Peyer's patch (tissue), 4 donors: ENCODE data around the gene SLC44A5. TPM values are rescaled to one million over a fixed set of nuclear protein-coding genes. Genes with fewer than 3 reads are reported as not detected.

Experiments used
- DNase-seq, 3 donors: peaks; one replicate each; pipeline ENCODE4 v3.0.0-alpha.2; 2017 to 2019
- H3K27ac ChIP-seq, 4 donors: fragments of 200-600 bp; sonication (generic); one replicate each; pipeline ENCODE4 v1.5.1; 2016 to 2019
- H3K27me3 ChIP-seq, 2 donors: fragments of 200-600 bp; sonication (generic); one replicate each; pipeline ENCODE4 v1.5.1; 2019
- H3K36me3 ChIP-seq, 3 donors: fragments of 200-600 bp; sonication (generic); one replicate each; pipeline ENCODE4 v1.5.1; 2016 to 2019
- H3K4me1 ChIP-seq, 4 donors: fragments of 200-600 bp; sonication (generic); one replicate each; pipeline ENCODE4 v1.5.1; 2016 to 2019
- H3K4me3 ChIP-seq, 4 donors: fragments of 200-600 bp; sonication (generic); 1 replicate in 3 of 4; 2 replicates in 1 of 4; pipeline ENCODE4 v1.5.1; 2016 to 2019; ENCODE audit warnings: mild to moderate bottlenecking in 1 of 4
- H3K9me3 ChIP-seq, 4 donors: fragments of 200-600 bp; sonication (generic); one replicate each; pipeline ENCODE4 v1.5.1; 2016 to 2019; ENCODE audit warnings: mild to moderate bottlenecking in 1 of 4
- POLR2A ChIP-seq, 2 donors: fragments of 450-650 bp; IDR thresholded peaks; one replicate each; pipeline ENCODE4 v1.5.1; 2017; ENCODE audit warnings: antibody characterized with exemption in 2 of 2, mild to moderate bottlenecking in 2 of 2, moderate library complexity in 2 of 2
- total RNA-seq, 4 donors: library from RNA; depleted of rRNA; stranded (reverse); fragments of >200 nt; gene quantifications; one replicate each; pipeline ENCODE4 v1.1.0, GENCODE V29; 2016
- TF ChIP-seq, protein P1 (sequence below), 6 experiments: fragments of 450-650 bp in 4 of 6; fragments of 200-600 bp in 2 of 6; sonication (generic) in 1 of 6; IDR thresholded peaks; one replicate each; pipeline ENCODE4 v1.5.1; 2017 to 2019; ENCODE audit warnings: antibody characterized with exemption in 6 of 6, mild to moderate bottlenecking in 3 of 6, moderate library complexity in 1 of 6

SLC44A5 gene
- total RNA-seq, 4 donors from 2014 or later, result 0.70 to 0.80 TPM; not detected in 2

DNA sequence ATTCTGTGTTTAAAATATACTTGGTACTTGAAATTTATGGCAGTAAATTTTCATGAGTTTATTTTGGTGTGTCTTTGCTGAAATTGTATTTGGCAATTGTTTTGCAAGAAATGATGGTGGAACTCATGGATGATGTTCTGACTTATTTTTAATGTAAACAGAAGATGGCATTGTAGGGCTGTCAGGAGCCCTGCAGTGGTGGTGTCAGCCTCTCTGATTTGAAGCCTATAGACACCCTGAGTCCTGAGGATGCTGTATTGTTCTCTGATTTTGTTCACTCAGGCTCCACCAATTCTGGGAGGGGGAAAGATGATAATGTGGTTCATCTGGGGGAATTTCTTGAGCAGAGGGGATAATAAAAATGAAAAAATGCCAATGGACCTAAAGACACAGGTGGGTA is 396.9 kb downstream of the SLC44A5 start:
- Histone ChIP-seq H3K9me3 (no peaks in the 10 kb centered on the region), H3K4me3 (no peak overlapping the region), H3K4me1 (no peaks in the 10 kb centered on the region), H3K27me3 (no peaks in the 10 kb centered on the region), H3K27ac (no peak overlapping the region), H3K36me3 (no peaks in the 10 kb centered on the region)
- TF ChIP-seq POLR2A (IDR thresholded peaks at IDR 0.05), result no peak
- TF ChIP-seq, protein P1, sequence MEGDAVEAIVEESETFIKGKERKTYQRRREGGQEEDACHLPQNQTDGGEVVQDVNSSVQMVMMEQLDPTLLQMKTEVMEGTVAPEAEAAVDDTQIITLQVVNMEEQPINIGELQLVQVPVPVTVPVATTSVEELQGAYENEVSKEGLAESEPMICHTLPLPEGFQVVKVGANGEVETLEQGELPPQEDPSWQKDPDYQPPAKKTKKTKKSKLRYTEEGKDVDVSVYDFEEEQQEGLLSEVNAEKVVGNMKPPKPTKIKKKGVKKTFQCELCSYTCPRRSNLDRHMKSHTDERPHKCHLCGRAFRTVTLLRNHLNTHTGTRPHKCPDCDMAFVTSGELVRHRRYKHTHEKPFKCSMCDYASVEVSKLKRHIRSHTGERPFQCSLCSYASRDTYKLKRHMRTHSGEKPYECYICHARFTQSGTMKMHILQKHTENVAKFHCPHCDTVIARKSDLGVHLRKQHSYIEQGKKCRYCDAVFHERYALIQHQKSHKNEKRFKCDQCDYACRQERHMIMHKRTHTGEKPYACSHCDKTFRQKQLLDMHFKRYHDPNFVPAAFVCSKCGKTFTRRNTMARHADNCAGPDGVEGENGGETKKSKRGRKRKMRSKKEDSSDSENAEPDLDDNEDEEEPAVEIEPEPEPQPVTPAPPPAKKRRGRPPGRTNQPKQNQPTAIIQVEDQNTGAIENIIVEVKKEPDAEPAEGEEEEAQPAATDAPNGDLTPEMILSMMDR (IDR thresholded peaks at IDR 0.05), result no peak
- DNase-seq, result no peak

DNA sequence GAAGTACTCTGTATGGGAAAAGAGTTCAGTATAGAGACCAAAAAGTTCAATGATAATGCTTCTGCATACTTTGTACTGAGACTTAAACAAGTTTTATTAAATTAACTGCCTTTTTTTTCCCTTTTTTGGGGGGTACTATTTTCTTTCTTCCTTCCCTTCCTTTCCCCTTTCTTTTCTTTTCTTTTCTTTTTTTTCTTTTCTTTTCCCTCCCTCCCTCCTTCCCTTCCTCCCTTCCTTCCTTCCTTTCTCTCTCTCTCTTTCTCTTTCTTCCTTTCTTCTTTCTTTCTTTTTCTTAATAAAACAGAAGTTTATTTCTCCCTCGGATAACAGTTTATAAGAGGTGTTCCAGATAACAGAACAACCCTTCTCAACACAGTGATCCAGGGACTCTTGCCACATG is 399.3 kb downstream of the SLC44A5 start:
- Histone ChIP-seq H3K36me3 (no peaks in the 10 kb centered on the region), H3K4me1 (no peaks in the 10 kb centered on the region), H3K4me3 (no peak overlapping the region), H3K27ac (no peak overlapping the region), H3K27me3 (no peaks in the 10 kb centered on the region), H3K9me3 (no peaks in the 10 kb centered on the region)
- DNase-seq, result no peak
- no peak for TF ChIP-seq POLR2A (IDR thresholded peaks at IDR 0.05)
- TF ChIP-seq, protein P1 (IDR thresholded peaks at IDR 0.05), result no peak

DNA sequence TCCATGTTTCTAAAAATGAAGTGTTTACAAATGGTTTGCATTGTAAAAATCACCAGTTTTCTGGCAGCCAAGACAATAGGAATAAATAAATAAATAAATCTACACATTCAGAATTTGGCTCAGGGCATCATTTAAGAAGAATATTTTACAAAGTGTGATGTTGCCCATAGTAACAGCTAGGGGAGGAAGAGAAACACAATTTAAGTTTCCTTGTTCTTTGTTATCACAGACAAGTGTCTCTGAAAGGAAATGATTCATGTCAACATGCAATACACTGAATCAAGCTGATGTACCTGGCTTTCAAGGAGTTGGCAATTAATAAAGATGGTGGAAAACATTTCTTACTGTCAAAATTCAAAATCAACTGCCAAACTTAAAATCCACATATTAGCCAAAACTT is 402.1 kb downstream of the SLC44A5 start:
- no peak for TF ChIP-seq POLR2A (IDR thresholded peaks at IDR 0.05)
- TF ChIP-seq, protein P1 (IDR thresholded peaks at IDR 0.05), result no peak
- no peaks in the 10 kb centered on the region for H3K36me3 ChIP-seq
- H3K27me3 ChIP-seq, result no peaks in the 10 kb centered on the region
- no peak overlapping the region for H3K4me3 ChIP-seq
- no peak overlapping the region for H3K27ac ChIP-seq
- no peak for DNase-seq
- H3K9me3 ChIP-seq, result no peaks in the 10 kb centered on the region
- no peaks in the 10 kb centered on the region for H3K4me1 ChIP-seq

DNA sequence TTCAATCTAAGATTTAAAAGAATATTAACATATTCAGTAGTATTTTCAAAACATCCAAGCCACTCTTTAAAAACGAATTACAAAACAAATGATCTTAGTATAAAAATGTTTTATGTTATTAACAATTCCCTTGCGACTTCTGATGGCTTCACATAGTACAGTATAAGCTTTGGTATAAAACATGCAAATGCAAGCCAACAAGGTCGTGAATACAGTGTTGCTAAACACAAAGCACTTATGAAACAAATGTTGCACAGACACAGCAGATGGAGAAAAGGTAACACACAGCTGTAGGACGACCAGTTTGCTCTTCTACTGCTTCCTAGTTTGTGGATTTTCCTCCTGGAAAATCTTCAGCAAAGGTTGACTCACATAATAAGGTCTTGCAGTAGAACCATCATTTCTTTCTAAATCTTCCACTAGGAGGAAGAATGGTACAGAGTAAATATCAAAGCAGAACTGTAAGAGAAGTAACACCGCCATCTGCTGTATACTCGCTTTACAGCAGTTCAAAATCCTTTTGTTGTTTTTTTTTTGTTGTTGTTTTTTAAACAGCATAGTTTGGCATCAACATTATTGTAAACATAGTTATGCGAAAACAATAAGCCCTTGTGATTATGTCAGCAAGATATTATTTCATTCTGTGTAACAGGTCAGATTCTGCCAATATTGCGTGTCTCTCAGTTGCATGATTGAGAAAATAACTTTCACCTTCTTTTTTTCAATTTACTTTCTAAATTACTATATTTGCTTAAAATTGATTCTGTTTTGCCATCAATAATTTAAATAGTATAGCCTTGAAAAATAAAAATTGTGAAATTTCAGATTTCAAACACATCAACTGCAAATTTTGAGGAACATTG is 407.3 kb downstream of the SLC44A5 start:
- no peak for DNase-seq
- Histone ChIP-seq H3K27ac (no peak overlapping the region), H3K9me3 (no peaks in the 10 kb centered on the region), H3K4me1 (no peaks in the 10 kb centered on the region), H3K27me3 (no peaks in the 10 kb centered on the region), H3K36me3 (no peaks in the 10 kb centered on the region), H3K4me3 (no peak overlapping the region)
- TF ChIP-seq, protein P1 (IDR thresholded peaks at IDR 0.05), result peak in 4 of 6 experiments; percentile 41 to 49 (median 46)
- no peak for TF ChIP-seq POLR2A (IDR thresholded peaks at IDR 0.05)

DNA sequence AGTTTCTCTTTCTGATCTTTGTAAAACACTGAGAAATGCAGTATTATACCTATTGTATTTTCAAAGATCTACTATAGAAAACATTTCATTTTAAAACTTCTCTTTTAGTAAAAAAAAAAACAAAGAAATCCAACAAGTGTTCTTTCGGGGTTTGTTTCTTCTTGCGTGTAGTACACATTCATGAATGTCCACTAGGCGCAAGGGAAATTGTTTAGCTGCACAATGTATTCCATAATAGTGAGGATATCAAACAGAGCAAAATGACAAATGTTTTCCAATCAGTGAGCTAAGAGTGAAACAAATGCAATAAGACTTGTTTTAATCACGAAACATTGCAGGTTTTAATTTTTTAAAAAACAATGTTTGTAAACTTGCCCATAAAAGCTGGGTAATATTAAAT is 408.2 kb downstream of the SLC44A5 start:
- TF ChIP-seq POLR2A (IDR thresholded peaks at IDR 0.05), result no peak
- TF ChIP-seq, protein P1 (IDR thresholded peaks at IDR 0.05), result no peak
- Histone ChIP-seq H3K27ac (no peak overlapping the region), H3K36me3 (no peaks in the 10 kb centered on the region), H3K4me3 (no peak overlapping the region), H3K27me3 (no peaks in the 10 kb centered on the region), H3K4me1 (no peaks in the 10 kb centered on the region), H3K9me3 (no peaks in the 10 kb centered on the region)
- no peak for DNase-seq
